Activated CD4-positive, alpha-beta T cell treated with anti-CD3 and anti-CD28 coated beads, Interleukin-2, amount 10 ng/mL, durations not matched to agents 24 days and 14 days (primary cell): ENCODE measurements around the gene THOC7. TPM values are rescaled to one million over a fixed set of nuclear protein-coding genes. Genes with fewer than 3 reads are reported as not detected.

ENCODE experiments used
- DNase-seq: peaks from one replicate; pipeline ENCODE4 v3.0.0; 2022
- H3K27ac Mint-ChIP-seq: one replicate; pipeline ENCODE4 v1.8.0; 2022; ENCODE audit warnings: mild to moderate bottlenecking, mixed read lengths
- H3K27me3 Mint-ChIP-seq: one replicate; pipeline ENCODE4 v1.8.0; 2022; ENCODE audit warnings: mixed read lengths
- H3K36me3 Mint-ChIP-seq: one replicate; pipeline ENCODE4 v1.8.0; 2022; ENCODE audit warnings: low read depth, mild to moderate bottlenecking, mixed read lengths
- H3K4me1 Mint-ChIP-seq: one replicate; pipeline ENCODE4 v1.8.0; 2021; ENCODE audit warnings: mixed read lengths
- H3K4me3 Mint-ChIP-seq: one replicate; pipeline ENCODE4 v1.8.0; 2022; ENCODE audit warnings: mild to moderate bottlenecking, moderate library complexity, mixed read lengths
- H3K9me3 Mint-ChIP-seq: one replicate; pipeline ENCODE4 v1.8.0; 2021; ENCODE audit warnings: mixed read lengths
- intact Hi-C: fragments of 100-400 bp; cut with micrococcal nuclease; formaldehyde crosslinking; loops from one replicate; pipeline ENCODE4 v1.15.1; 2023
- total RNA-seq: library from RNA; stranded (reverse); gene quantifications from 2 replicates; pipeline ENCODE4 v1.2.3, GENCODE V29; 2022

Gene THOC7
- total RNA-seq, 1 donor from 2014 or later, result 109 TPM

DNA sequence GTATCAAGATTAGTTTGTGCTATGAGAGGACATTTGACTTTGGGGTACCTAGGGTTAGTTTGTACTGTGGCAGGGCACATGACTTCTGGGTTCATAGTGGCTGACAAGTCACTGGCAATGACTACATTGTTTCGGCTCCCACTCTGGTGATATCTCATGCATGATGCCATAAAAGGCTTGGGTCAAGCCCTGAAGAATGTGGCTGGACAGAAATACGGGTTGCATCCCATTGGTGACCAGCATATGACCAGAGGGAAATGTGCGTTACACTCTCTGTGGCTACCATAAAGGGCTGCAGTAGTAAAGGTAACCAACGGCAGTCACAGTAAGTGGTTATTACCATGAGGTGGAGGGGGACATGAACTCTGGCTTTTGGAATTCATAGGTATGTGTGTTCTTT lies 18.4 kb downstream of the THOC7 start:
- peaks cover 23% of the 10 kb centered on the region for H3K36me3 Mint-ChIP-seq
- H3K4me3 Mint-ChIP-seq, result no peak overlapping the region
- no peak overlapping the region for H3K27ac Mint-ChIP-seq
- intact Hi-C loops, result no loop called here
- H3K9me3 Mint-ChIP-seq, result peaks cover 6% of the 10 kb centered on the region
- no peak for DNase-seq
- no peaks in the 10 kb centered on the region for H3K27me3 Mint-ChIP-seq
- peaks cover 1% of the 10 kb centered on the region for H3K4me1 Mint-ChIP-seq

DNA sequence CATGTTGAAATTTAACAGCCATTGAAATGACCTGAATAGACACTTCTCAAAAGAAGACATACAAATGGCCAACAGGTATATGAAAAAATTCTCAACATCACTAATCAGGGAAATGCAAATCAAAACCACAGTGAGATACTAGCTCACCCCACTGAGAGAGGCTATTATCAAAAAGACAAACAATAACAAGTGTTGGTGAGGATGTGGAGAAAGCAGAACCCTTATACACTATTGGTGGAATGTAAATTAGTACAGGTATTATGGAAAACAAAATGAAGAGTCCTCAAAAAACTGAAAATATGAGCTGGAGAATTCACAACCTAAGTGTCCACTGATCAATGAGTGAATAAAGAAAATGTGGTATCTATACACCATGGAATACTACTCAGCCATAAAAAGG lies 21.5 kb downstream of the THOC7 start:
- Mint-ChIP-seq H3K27me3 (no peaks in the 10 kb centered on the region), H3K4me3 (no peak overlapping the region), H3K36me3 (peaks cover 24% of the 10 kb centered on the region), H3K9me3 (peaks cover 6% of the 10 kb centered on the region), H3K4me1 (no peaks in the 10 kb centered on the region), H3K27ac (no peak overlapping the region)
- DNase-seq, result no peak
- intact Hi-C loops, result no loop called here

DNA sequence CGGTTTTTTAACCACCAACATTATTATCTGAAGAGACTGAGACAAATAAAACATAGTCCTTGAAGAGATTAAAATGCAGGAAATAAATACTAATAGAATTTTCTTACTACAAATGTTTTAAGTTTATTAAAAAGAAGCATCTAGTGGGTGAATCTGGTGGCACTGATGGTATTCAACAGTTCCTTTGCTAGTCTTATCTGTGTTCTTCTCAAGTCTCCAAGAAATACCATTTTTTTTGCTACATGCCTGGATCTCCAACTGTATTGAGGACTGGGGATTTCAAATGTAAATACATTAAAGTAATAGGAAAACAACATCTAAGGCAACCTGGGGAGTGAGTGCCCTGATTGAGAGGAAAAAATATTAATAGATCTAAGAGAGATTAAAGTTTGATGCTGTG lies 21.9 kb downstream of the THOC7 start:
- DNase-seq, result no peak
- peaks cover 6% of the 10 kb centered on the region for H3K9me3 Mint-ChIP-seq
- peak overlapping the region; percentile 22 for H3K27ac Mint-ChIP-seq
- intact Hi-C loops, result no loop called here
- no peaks in the 10 kb centered on the region for H3K4me1 Mint-ChIP-seq
- no peak overlapping the region for H3K4me3 Mint-ChIP-seq
- H3K36me3 Mint-ChIP-seq, result peaks cover 24% of the 10 kb centered on the region
- H3K27me3 Mint-ChIP-seq, result no peaks in the 10 kb centered on the region

DNA sequence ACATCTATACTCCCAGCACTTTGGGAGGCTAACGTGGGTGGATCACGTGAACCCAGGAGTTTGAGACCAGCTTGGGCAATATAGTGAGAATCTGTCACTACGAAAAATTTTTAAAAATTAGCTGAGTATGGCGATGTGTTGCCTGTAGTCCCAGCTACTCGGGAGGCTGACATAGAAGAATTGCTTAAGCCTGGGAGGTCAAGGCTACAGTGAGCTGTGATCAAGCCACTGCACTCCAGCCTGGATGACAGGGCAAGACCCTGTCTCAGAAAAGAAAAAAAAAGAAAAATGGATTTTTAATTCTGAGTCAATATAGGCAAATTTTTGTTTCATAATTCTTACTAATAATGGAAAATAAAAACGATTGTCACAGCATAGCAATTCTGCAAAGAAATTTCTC lies 31.2 kb downstream of the THOC7 start:
- Mint-ChIP-seq H3K36me3 (peaks cover 25% of the 10 kb centered on the region), H3K27ac (no peak overlapping the region), H3K4me3 (no peak overlapping the region), H3K27me3 (no peaks in the 10 kb centered on the region), H3K9me3 (no peaks in the 10 kb centered on the region), H3K4me1 (no peaks in the 10 kb centered on the region)
- no peak for DNase-seq
- intact Hi-C loops, result no loop called here

DNA sequence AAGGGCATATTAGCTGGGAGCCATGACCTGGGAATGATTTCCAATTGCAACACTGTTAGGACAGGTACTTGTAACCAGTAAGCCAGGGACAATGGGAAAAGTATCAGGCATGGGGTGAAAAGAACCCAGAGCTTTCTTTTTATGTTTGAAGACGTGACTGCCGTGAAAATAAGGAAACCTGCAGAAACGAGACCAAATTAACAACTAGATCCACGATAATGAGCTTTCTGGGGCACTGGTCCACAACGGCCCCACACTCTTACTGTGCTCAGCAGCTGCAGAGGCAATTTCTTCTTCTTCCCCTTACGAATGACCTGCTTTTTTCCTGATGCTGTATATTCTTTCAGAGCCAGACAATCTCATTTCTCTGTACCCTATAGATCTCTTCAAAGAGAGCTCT lies 33.1 kb downstream of the THOC7 start:
- H3K9me3 Mint-ChIP-seq, result no peaks in the 10 kb centered on the region
- no peaks in the 10 kb centered on the region for H3K27me3 Mint-ChIP-seq
- peaks cover 23% of the 10 kb centered on the region for H3K36me3 Mint-ChIP-seq
- H3K4me3 Mint-ChIP-seq, result no peak overlapping the region
- no peak overlapping the region for H3K27ac Mint-ChIP-seq
- H3K4me1 Mint-ChIP-seq, result no peaks in the 10 kb centered on the region
- intact Hi-C loops, result no loop called here
- no peak for DNase-seq

DNA sequence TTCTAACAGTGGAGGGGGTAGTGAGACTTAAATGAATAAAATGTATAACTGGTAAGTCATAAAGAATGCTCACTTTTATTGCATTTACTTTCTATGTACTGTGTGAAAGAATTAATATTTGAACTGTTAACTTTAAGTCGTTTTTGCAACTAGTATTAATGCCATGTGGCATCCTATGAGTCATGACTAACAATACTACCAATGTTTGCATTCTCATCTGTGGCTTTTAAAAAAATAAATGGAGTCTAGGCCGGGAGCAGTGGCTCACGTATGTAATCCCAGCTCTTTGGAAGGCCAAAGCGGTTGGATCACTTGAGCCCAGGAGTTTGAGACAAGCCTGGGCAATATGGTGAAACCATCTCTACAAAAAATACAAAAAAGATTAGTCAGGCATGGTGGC lies 39.3 kb downstream of the THOC7 start:
- no peak overlapping the region for H3K27ac Mint-ChIP-seq
- intact Hi-C loops, result no loop called here
- no peaks in the 10 kb centered on the region for H3K27me3 Mint-ChIP-seq
- H3K9me3 Mint-ChIP-seq, result no peaks in the 10 kb centered on the region
- H3K4me3 Mint-ChIP-seq, result no peak overlapping the region
- no peaks in the 10 kb centered on the region for H3K4me1 Mint-ChIP-seq
- DNase-seq, result no peak
- H3K36me3 Mint-ChIP-seq, result peaks cover 7% of the 10 kb centered on the region

DNA sequence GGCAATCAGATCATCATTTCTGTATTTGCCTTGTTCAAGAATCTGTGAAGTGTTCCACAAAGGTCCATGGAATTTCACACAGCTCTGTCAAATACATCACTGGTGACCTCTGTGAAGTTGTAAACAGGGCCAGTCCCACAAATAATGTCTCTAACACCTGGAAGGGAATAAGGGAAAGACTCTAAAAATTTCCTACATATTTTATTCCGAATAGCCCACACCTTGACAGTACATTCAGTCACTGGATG lies 44.5 kb downstream of the THOC7 start, which contains the start of gene C3orf49:
TSS of gene C3orf49 (plus strand) at position 149 of the 248 bp plus-strand sequence. CDS start 173 bp downstream, outside the sequence.
- Mint-ChIP-seq H3K9me3 (no peaks in the 10 kb centered on the region), H3K36me3 (no peaks in the 10 kb centered on the region), H3K4me1 (peaks cover 4% of the 10 kb centered on the region), H3K4me3 (no peak within 1 kb of the TSS), H3K27ac (no peak within 1 kb of the TSS), H3K27me3 (no peaks in the 10 kb centered on the region)
- intact Hi-C loops, result no loop called here
- no peak for DNase-seq

DNA sequence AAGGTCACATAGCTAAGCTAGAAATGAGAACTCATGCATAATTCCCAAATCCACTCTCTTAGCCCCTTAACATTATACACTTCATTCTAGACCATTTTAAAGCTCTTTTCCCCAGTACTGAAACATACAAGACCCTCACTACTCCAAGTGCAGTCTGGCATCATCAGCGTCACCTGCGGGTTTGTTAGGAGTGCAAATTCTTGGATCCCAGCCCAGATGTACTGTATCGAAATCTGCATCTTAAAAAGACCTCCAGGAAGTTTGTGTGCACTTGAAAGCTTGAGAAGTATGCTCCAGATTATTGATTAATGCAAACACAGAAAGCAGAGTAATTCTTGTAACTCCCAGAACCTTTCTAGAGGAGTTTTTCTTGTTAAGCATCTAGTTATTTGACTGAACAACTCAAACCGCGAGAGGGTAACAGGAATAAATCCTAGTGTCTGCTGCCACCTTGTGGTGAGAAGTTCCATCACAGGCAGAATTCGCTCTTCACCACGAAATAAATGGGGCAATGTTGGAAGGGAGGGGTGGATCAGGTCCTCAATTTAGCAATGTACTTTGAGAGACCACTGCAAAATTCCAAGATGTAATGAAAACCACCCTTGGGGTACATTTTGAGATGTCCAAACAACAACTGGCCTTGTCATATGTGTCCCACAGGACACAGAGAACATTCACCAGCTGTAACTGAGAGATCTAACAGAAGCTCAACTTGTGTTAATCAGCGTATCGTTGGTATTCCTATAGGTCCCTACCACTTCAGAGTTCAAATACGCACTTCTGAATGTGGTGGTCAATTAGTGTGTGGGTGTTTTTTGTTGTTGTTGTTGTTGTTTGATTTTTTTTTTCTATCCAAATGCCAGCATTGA lies 45.1 kb downstream of the THOC7 start:
- H3K4me1 Mint-ChIP-seq, result peaks cover 4% of the 10 kb centered on the region
- no peaks in the 10 kb centered on the region for H3K36me3 Mint-ChIP-seq
- no peaks in the 10 kb centered on the region for H3K27me3 Mint-ChIP-seq
- H3K4me3 Mint-ChIP-seq, result no peak overlapping the region
- H3K27ac Mint-ChIP-seq, result no peak overlapping the region
- H3K9me3 Mint-ChIP-seq, result no peaks in the 10 kb centered on the region
- DNase-seq, result peak; percentile 87
- intact Hi-C loops, result loop anchor here (1.0 kb wide), 1 partner anchor 469 kb away; no protein-coding TSS in a partner anchor

DNA sequence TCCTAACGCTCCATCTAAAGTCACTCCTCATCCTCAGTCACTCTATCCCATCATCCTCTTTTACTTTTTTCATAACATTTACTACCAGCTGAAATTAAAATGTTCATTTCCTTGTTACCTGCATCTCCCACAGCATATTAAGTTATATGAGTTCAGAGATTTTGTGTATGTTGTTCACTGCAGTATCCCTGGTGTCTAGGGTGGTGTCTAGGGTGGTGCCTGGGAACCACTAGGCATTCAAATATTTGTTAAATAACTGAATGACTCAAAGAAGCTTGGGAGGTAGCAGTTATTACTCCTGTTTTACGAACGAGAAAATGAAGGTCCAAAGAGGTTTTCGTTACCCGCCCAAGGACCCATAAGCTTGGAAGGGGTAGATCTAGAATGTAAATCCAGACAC lies 46.4 kb downstream of the THOC7 start:
- intact Hi-C loops, result no loop called here
- no peak overlapping the region for H3K4me3 Mint-ChIP-seq
- H3K36me3 Mint-ChIP-seq, result no peaks in the 10 kb centered on the region
- peaks cover 4% of the 10 kb centered on the region for H3K4me1 Mint-ChIP-seq
- H3K27me3 Mint-ChIP-seq, result no peaks in the 10 kb centered on the region
- no peak overlapping the region for H3K27ac Mint-ChIP-seq
- no peaks in the 10 kb centered on the region for H3K9me3 Mint-ChIP-seq
- DNase-seq, result no peak

DNA sequence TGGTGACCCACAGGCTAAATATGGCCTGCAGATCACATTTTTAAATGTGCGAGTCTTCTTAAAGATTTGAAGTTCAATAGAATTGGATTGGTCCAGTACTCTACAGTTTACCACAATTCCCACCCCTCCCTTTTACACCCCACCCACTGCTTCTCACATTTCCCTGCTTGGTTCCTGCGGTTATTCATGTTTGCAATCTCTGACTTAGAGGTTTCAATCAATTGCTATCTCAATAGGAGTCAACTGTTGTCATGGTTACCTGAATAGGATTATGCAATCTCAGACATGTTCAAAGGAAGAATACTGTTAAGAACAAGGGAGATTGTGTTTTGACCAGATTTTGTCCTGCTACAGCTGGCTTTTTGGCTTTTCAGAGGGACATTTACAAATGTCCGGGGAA lies 49.4 kb downstream of the THOC7 start:
- intact Hi-C loops, result no loop called here
- H3K27ac Mint-ChIP-seq, result no peak overlapping the region

DNA sequence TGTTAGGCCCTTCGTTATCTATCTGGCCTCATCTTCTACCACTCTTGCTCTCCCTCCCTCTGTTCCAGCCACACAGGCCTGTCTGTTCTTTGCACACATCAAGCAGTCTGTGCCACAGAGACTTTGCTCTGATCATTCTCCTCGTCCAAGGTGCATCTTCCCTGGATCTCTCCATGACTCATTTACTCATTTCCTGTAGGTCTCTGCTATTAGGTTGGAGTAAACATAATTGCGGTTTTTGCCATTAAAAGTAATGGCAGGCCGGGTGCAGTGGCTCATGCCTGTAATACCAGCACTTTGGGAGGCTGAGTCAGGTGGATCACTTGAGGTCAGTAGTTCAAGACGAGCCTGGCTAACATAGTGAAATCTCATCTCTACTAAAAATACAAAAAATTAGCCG lies 54.0 kb downstream of the THOC7 start:
- Mint-ChIP-seq H3K27ac (no peak overlapping the region), H3K9me3 (no peaks in the 10 kb centered on the region), H3K27me3 (no peaks in the 10 kb centered on the region), H3K4me1 (no peaks in the 10 kb centered on the region), H3K4me3 (no peak overlapping the region), H3K36me3 (no peaks in the 10 kb centered on the region)
- DNase-seq, result no peak
- intact Hi-C loops, result no loop called here

More for the DNA sequence above, 49.4 kb downstream of the THOC7 start:
- H3K4me1 Mint-ChIP-seq, result peaks cover 4% of the 10 kb centered on the region
- H3K9me3 Mint-ChIP-seq, result no peaks in the 10 kb centered on the region
- H3K36me3 Mint-ChIP-seq, result no peaks in the 10 kb centered on the region
- H3K27me3 Mint-ChIP-seq, result no peaks in the 10 kb centered on the region
- H3K4me3 Mint-ChIP-seq, result no peak overlapping the region
- no peak for DNase-seq

DNA sequence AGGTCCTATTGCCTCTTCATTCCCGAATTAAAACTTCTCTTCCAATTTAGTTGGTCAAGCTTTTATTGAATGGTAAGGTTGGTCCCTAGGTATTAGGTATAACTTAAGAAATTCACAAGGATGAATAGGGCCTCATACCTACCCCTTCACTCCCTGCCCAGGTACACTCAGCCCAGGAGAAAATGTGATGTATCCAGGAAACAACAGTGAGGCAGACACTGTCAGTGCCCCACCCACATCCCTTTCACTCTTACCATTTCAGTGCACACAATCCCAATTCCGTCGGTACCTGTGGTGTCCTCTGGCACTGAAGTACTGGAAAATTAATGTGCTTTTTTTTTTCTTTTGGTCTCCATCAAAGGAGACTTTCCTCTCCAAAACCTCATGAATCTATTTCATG lies 55.0 kb downstream of the THOC7 start:
- Mint-ChIP-seq H3K9me3 (no peaks in the 10 kb centered on the region), H3K4me1 (no peaks in the 10 kb centered on the region), H3K27ac (no peak overlapping the region), H3K36me3 (no peaks in the 10 kb centered on the region), H3K27me3 (no peaks in the 10 kb centered on the region), H3K4me3 (no peak overlapping the region)
- intact Hi-C loops, result no loop called here
- no peak for DNase-seq

DNA sequence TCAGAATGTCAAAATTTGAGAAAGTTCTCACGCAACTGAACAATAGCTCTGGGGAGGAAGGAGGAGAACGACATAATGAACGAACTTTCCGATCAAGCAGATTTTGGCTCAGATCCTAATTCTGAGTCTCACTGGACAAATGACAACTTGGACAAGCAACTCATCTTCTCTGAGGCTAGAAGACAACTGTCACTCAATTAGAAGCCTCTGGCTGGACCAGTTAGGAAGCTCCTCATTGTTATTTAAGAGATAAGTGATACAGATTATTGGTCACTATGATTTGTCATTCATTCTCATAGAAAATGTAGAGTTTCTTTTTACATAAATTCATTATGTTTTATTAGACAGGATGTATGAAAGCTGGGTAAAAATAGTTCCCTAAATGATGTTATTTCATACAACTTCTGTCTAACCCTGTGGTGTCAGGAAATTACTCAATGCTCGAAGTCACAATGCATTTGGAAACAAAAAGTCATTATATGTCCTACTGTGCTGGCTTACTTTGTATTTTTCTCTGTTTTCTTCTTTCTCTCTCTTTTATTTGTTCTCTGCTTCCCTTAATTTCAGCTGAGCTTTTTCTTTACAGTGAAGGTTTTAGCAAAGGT lies 55.5 kb downstream of the THOC7 start:
- Mint-ChIP-seq H3K4me1 (no peaks in the 10 kb centered on the region), H3K27ac (no peak overlapping the region), H3K4me3 (no peak overlapping the region), H3K36me3 (no peaks in the 10 kb centered on the region), H3K27me3 (no peaks in the 10 kb centered on the region), H3K9me3 (no peaks in the 10 kb centered on the region)
- intact Hi-C loops, result no loop called here
- DNase-seq, result no peak

DNA sequence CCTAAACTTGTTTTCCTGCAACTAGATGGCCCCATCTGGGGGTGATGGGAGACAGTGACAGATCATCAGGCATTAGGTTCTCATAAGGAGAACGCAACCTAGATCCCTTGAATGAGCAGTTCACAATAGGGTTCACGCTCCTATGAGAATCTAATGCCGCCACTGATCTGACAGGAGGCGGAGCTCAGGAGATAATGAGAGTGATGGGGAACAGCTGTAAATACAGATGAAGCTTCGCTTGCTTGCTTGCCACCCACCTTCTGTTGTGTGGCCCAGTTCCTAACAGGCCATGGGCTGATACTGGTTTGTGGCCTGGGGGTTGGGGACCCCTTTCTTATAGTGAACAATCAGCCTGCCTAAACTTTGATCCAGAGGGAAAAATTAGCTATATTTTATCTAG lies 59.7 kb downstream of the THOC7 start:
- no peaks in the 10 kb centered on the region for H3K9me3 Mint-ChIP-seq
- no peak overlapping the region for H3K4me3 Mint-ChIP-seq
- no peaks in the 10 kb centered on the region for H3K4me1 Mint-ChIP-seq
- no peaks in the 10 kb centered on the region for H3K36me3 Mint-ChIP-seq
- no peak overlapping the region for H3K27ac Mint-ChIP-seq
- H3K27me3 Mint-ChIP-seq, result no peaks in the 10 kb centered on the region
- intact Hi-C loops, result no loop called here
- no peak for DNase-seq

DNA sequence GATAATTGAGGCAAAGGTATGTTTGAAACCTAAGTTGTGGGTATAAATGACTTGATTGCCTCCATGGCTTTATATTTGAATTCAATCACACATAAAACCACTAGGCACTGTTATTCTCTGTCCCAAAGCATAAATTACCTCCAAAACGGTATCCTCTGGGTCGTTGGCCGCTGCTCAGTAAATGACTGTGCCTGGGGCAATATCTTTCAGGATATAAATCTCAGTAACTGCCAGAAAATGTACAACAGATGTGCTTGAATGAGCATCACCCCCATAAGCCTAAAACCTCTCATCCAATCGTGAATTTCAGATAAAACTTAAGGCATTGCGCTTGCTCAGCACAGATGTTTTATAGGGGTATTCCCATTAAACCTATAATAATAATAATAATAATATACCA lies 63.5 kb downstream of the THOC7 start:
- H3K27ac Mint-ChIP-seq, result no peak overlapping the region
- no peaks in the 10 kb centered on the region for H3K4me1 Mint-ChIP-seq
- no peak for DNase-seq
- H3K36me3 Mint-ChIP-seq, result no peaks in the 10 kb centered on the region
- H3K4me3 Mint-ChIP-seq, result no peak overlapping the region
- no peaks in the 10 kb centered on the region for H3K27me3 Mint-ChIP-seq
- no peaks in the 10 kb centered on the region for H3K9me3 Mint-ChIP-seq
- intact Hi-C loops, result no loop called here
